IMR-90 (cell line): ENCODE data around the gene ZMIZ1. TPM values are rescaled to one million over a fixed set of nuclear protein-coding genes. Genes with fewer than 3 reads are reported as not detected.

Experiments used
- ATAC-seq: fragments of 200-7000 bp; cut with Tn5 transposase; 2 replicates; pipeline ENCODE4 v1.9.1; 2020; ENCODE audit warnings: low read depth, mild to moderate bottlenecking, moderate library complexity
- BruUV-seq: library from RNA; stranded (reverse); fragments of 400-500 nt; replicated peaks from 2 replicates; lab custom pipeline; 2021; lab: Mats Ljungman, UMichigan
- CTCF ChIA-PET: fragments of 300-600 bp; formaldehyde crosslinking; extraction: SDS; loops from one replicate; lab custom pipeline; 2021; ENCODE audit warnings: antibody characterized with exemption; lab: Yijun Ruan, JAX
- POLR2A ChIA-PET: fragments of 300-600 bp; sonication (Branson Sonifier 250); formaldehyde crosslinking; loops from one replicate; lab custom pipeline; 2022; ENCODE audit warnings: antibody characterized with exemption; ENCODE audit not compliant: unreplicated experiment; lab: Charles Lee
- DNase-seq: peaks from one replicate; pipeline ENCODE4 v3.0.0; 2013
- H2AFZ ChIP-seq: replicated peaks from 2 replicates; pipeline ENCODE3; 2013; ENCODE audit warnings: low read length, mild to moderate bottlenecking; ENCODE audit not compliant: poor library complexity
- H2AK5ac ChIP-seq: 2 replicates; pipeline ENCODE4 v1.6.1; 2013; ENCODE audit warnings: low read depth, low read length, inconsistent platforms
- H2AK9ac ChIP-seq: replicated peaks from 2 replicates; pipeline ENCODE3; 2013; ENCODE audit warnings: mild to moderate bottlenecking, low read depth, low read length, moderate library complexity; ENCODE audit not compliant: poor library complexity
- H2BK120ac ChIP-seq: 2 replicates; pipeline ENCODE4 v1.6.1; 2013; ENCODE audit warnings: low read depth, low read length, inconsistent platforms
- H2BK15ac ChIP-seq: 3 replicates; pipeline ENCODE4 v1.6.1; 2013; ENCODE audit warnings: low read depth, low read length, inconsistent platforms
- H2BK20ac ChIP-seq: 2 replicates; pipeline ENCODE4 v1.6.1; 2013; ENCODE audit warnings: low read depth, mild to moderate bottlenecking, inconsistent platforms, low read length, moderate library complexity
- H2BK5ac ChIP-seq: 2 replicates; pipeline ENCODE4 v1.6.1; 2013; ENCODE audit warnings: mild to moderate bottlenecking, low read depth, low read length, inconsistent platforms; ENCODE audit not compliant: poor library complexity, severe bottlenecking
- H3K14ac ChIP-seq: replicated peaks from 2 replicates; pipeline ENCODE4 v1.6.1; 2013; ENCODE audit warnings: low read depth, low read length, inconsistent platforms
- H3K18ac ChIP-seq: 2 replicates; pipeline ENCODE4 v1.6.1; 2013; ENCODE audit warnings: low read depth, low read length, control low read depth
- H3K23ac ChIP-seq: 2 replicates; pipeline ENCODE4 v1.6.1; 2013; ENCODE audit warnings: low read depth, low read length, inconsistent platforms
- H3K27ac ChIP-seq: 2 replicates; pipeline ENCODE4 v1.5.1; 2013; ENCODE audit warnings: mild to moderate bottlenecking, control low read depth, low read length; ENCODE audit not compliant: insufficient read depth
- H3K27me3 ChIP-seq: 2 replicates; pipeline ENCODE4 v1.6.1; 2013; ENCODE audit warnings: low read length; ENCODE audit not compliant: control insufficient read depth, insufficient read depth
- H3K36me3 ChIP-seq: 2 replicates; pipeline ENCODE4 v1.6.1; 2013; ENCODE audit warnings: low read length, mixed read lengths; ENCODE audit not compliant: control insufficient read depth, insufficient read depth
- H3K4ac ChIP-seq: 2 replicates; pipeline ENCODE4 v1.6.1; 2013; ENCODE audit warnings: low read depth, low read length, inconsistent platforms
- H3K4me1 ChIP-seq: 2 replicates; pipeline ENCODE4 v1.6.1; 2013; ENCODE audit warnings: low read length, mixed read lengths; ENCODE audit not compliant: control insufficient read depth, insufficient read depth
- H3K4me2 ChIP-seq: 2 replicates; pipeline ENCODE4 v1.6.1; 2013; ENCODE audit warnings: low read depth, mild to moderate bottlenecking, control low read depth, low read length, moderate library complexity
- H3K4me3 ChIP-seq: 2 replicates; pipeline ENCODE4 v1.5.1; 2013; ENCODE audit warnings: low read depth, mild to moderate bottlenecking, control low read depth, low read length, moderate library complexity; ENCODE audit not compliant: insufficient read depth
- H3K56ac ChIP-seq: 2 replicates; pipeline ENCODE4 v1.6.1; 2013; ENCODE audit warnings: low read length, inconsistent platforms; ENCODE audit not compliant: insufficient read depth; ENCODE audit errors: extremely low read depth
- H3K79me1 ChIP-seq, 2 experiments: 2 replicates each; pipeline ENCODE4 v1.6.1; 2013; ENCODE audit warnings: low read length in 2 of 2, inconsistent platforms in 1 of 2, low read depth in 1 of 2
- H3K9ac ChIP-seq: 2 replicates; pipeline ENCODE4 v1.6.1; 2013; ENCODE audit warnings: low read depth, low read length, control low read depth
- H3K9me1 ChIP-seq: 2 replicates; pipeline ENCODE4 v1.6.1; 2013; ENCODE audit warnings: low read length, inconsistent platforms; ENCODE audit not compliant: insufficient read depth
- H3K9me3 ChIP-seq: 2 replicates; pipeline ENCODE4 v1.6.1; 2013; ENCODE audit warnings: low read length; ENCODE audit not compliant: control insufficient read depth, insufficient read depth
- H4K20me1 ChIP-seq: 2 replicates; pipeline ENCODE4 v1.6.1; 2013; ENCODE audit warnings: low read length, inconsistent platforms; ENCODE audit not compliant: insufficient read depth
- H4K5ac ChIP-seq: 2 replicates; pipeline ENCODE4 v1.6.1; 2013; ENCODE audit warnings: mild to moderate bottlenecking, low read depth, low read length, control low read depth
- H4K8ac ChIP-seq, 2 experiments: 2 replicates each; pipeline ENCODE4 v1.6.1; 2013; ENCODE audit warnings: low read depth in 2 of 2, low read length in 2 of 2, control low read depth in 1 of 2, inconsistent platforms in 1 of 2
- H4K91ac ChIP-seq: 2 replicates; pipeline ENCODE4 v1.6.1; 2013; ENCODE audit warnings: low read depth, low read length, inconsistent platforms; ENCODE audit not compliant: insufficient read depth
- BHLHE40 ChIP-seq: fragments of 150-350 bp; IDR thresholded peaks from 2 replicates; pipeline ENCODE4 v1.6.1; 2016; ENCODE audit warnings: mild to moderate bottlenecking, low read depth, low read length
- CEBPB ChIP-seq: IDR thresholded peaks from 2 replicates; pipeline ENCODE4 v1.6.1; 2012; ENCODE audit warnings: low read depth, low read length, improper control_type of control experiment
- CHD1 ChIP-seq: IDR thresholded peaks from 2 replicates; pipeline ENCODE4 v1.6.1; 2012; ENCODE audit warnings: low read depth, low read length, improper control_type of control experiment
- FOS ChIP-seq: fragments of 150-350 bp; IDR thresholded peaks from 2 replicates; pipeline ENCODE4 v1.6.1; 2016; ENCODE audit warnings: low read depth, low read length
- MAFK ChIP-seq: IDR thresholded peaks from 2 replicates; pipeline ENCODE4 v1.6.1; 2012; ENCODE audit warnings: low read depth, low read length, improper control_type of control experiment
- MAZ ChIP-seq: IDR thresholded peaks from 2 replicates; pipeline ENCODE4 v1.6.1; 2012; ENCODE audit warnings: low read depth, mild to moderate bottlenecking, low read length, improper control_type of control experiment, moderate library complexity, borderline replicate concordance
- NFE2L2 ChIP-seq: fragments of 150-350 bp; IDR thresholded peaks from 2 replicates; pipeline ENCODE4 v1.6.1; 2016; ENCODE audit warnings: low read depth, mild to moderate bottlenecking, low read length
- RAD21 ChIP-seq: IDR thresholded peaks from 2 replicates; pipeline ENCODE4 v1.6.1; 2012; ENCODE audit warnings: low read length, improper control_type of control experiment
- RCOR1 ChIP-seq: IDR thresholded peaks from 2 replicates; pipeline ENCODE4 v1.6.1; 2012; ENCODE audit warnings: mild to moderate bottlenecking, low read length, improper control_type of control experiment; ENCODE audit not compliant: insufficient replicate concordance
- RFX5 ChIP-seq: IDR thresholded peaks from 2 replicates; pipeline ENCODE4 v1.8.0; 2012; ENCODE audit warnings: low read depth, mild to moderate bottlenecking, low read length, moderate library complexity
- SMC3 ChIP-seq: fragments of 150-350 bp; IDR thresholded peaks from 2 replicates; pipeline ENCODE4 v1.6.1; 2016; ENCODE audit warnings: low read depth, mild to moderate bottlenecking, antibody characterized with exemption, low read length, moderate library complexity
- WGBS, 2 experiments: methylation state at CpG; one replicate each; pipeline versions ENCODE4 v1.1.5 to v1.1.7; 2013; ENCODE audit warnings: missing lambda C conversion rate in 2 of 2; ENCODE audit not compliant: insufficient read length in 1 of 2; ENCODE audit errors: extremely low coverage in 2 of 2; 5-methylcytosine and 5-hydroxymethylcytosine counted together
- dilution Hi-C: fragments of 300-500 bp; cut with HindIII; formaldehyde crosslinking; loops from one replicate; pipeline ENCODE4 v1.14.3; 2018; ENCODE audit warnings: low sequenced_read_pairs; ENCODE audit not compliant: unreplicated experiment
- in situ Hi-C: fragments of 300-500 bp; cut with MboI; formaldehyde crosslinking; loops from 3 replicates; pipeline ENCODE4 v1.14.3; 2019; ENCODE audit warnings: low sequenced_read_pairs, inconsistent platforms, mixed read lengths
- intact Hi-C: fragments of 100-400 bp; cut with micrococcal nuclease; formaldehyde crosslinking; loops from 2 replicates; pipeline ENCODE4 v1.10.0; 2022
- polyA plus RNA-seq, 3 experiments: library from polyadenylated mRNA; depleted of rRNA; stranded (reverse); fragments of >200 nt; gene quantifications; 2 replicates each; pipeline ENCODE4 v1.2.3, GENCODE V29; 2012; ENCODE audit warnings: low replicate concordance in 1 of 3
- total RNA-seq: library from RNA; depleted of rRNA; stranded (reverse); fragments of >200 nt; gene quantifications from 2 replicates; pipeline ENCODE4 v1.2.3, GENCODE V29; 2012
- TF ChIP-seq, protein P1 (sequence below): conservative IDR thresholded peaks from 2 replicates; pipeline ENCODE4 v1.5.1; 2012; ENCODE audit warnings: mild to moderate bottlenecking, low read depth, low read length, improper control_type of control experiment
- TF ChIP-seq, protein P2 (sequence below): fragments of 150-350 bp; IDR thresholded peaks from 2 replicates; pipeline ENCODE4 v1.6.1; 2016; ENCODE audit warnings: low read depth, mild to moderate bottlenecking, low read length, moderate library complexity, borderline replicate concordance
- TF ChIP-seq, protein P3 (sequence below): fragments of 150-350 bp; IDR thresholded peaks from 2 replicates; pipeline ENCODE4 v1.6.1; 2017; ENCODE audit warnings: mild to moderate bottlenecking, antibody characterized with exemption, low read length, low read depth

Gene ZMIZ1
- total and polyA plus RNA-seq, 2 of the 4 experiments (the other 2 are of a cell fraction): 6.6 to 48.7 TPM

- Histone ChIP-seq H2AK9ac (no peak overlapping the region), H4K20me1 (no peaks in the 10 kb centered on the region), H3K27ac (no peak overlapping the region), H3K36me3 (no peaks in the 10 kb centered on the region), H3K18ac (no peak overlapping the region), H3K9me1 (0 out of 2 replicates have a peak, but pooled peaks cover 5% of the 10 kb centered on the region), H2BK20ac (no peak overlapping the region), H3K9ac (no peak overlapping the region), H4K8ac (no peak overlapping the region), H3K56ac (no peak overlapping the region), H3K14ac (no peak overlapping the region), H2BK120ac (no peak overlapping the region), H2BK15ac (no peak overlapping the region), H2AFZ (no peak overlapping the region), H4K5ac (no peak overlapping the region), H2AK5ac (no peak overlapping the region), H3K4ac (no peak overlapping the region), H2BK5ac (no peak overlapping the region), H3K9me3 (no peaks in the 10 kb centered on the region), H3K27me3 (peaks cover 16% of the 10 kb centered on the region), H3K4me1 (peaks cover 2% of the 10 kb centered on the region; the same call in 1 of the 2 replicates), H3K4me2 (no peak overlapping the region), H3K23ac (no peak overlapping the region), H3K4me3 (no peak overlapping the region), H4K91ac (no peak overlapping the region), H3K79me1 (no peaks in the 10 kb centered on the region)
- ChIA-PET POLR2A (no interaction called here), CTCF (no interaction called here)
- TF ChIP-seq FOS (no peak), CEBPB (no peak), MAFK (no peak), RFX5 (no peak), RAD21 (no peak), CHD1 (no peak), RCOR1 (no peak), BHLHE40 (no peak), SMC3 (no peak), NFE2L2 (no peak), MAZ (no peak)
- TF ChIP-seq, protein P1, sequence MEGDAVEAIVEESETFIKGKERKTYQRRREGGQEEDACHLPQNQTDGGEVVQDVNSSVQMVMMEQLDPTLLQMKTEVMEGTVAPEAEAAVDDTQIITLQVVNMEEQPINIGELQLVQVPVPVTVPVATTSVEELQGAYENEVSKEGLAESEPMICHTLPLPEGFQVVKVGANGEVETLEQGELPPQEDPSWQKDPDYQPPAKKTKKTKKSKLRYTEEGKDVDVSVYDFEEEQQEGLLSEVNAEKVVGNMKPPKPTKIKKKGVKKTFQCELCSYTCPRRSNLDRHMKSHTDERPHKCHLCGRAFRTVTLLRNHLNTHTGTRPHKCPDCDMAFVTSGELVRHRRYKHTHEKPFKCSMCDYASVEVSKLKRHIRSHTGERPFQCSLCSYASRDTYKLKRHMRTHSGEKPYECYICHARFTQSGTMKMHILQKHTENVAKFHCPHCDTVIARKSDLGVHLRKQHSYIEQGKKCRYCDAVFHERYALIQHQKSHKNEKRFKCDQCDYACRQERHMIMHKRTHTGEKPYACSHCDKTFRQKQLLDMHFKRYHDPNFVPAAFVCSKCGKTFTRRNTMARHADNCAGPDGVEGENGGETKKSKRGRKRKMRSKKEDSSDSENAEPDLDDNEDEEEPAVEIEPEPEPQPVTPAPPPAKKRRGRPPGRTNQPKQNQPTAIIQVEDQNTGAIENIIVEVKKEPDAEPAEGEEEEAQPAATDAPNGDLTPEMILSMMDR: no peak
- TF ChIP-seq, protein P2, sequence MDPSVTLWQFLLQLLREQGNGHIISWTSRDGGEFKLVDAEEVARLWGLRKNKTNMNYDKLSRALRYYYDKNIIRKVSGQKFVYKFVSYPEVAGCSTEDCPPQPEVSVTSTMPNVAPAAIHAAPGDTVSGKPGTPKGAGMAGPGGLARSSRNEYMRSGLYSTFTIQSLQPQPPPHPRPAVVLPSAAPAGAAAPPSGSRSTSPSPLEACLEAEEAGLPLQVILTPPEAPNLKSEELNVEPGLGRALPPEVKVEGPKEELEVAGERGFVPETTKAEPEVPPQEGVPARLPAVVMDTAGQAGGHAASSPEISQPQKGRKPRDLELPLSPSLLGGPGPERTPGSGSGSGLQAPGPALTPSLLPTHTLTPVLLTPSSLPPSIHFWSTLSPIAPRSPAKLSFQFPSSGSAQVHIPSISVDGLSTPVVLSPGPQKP: no peak
- TF ChIP-seq, protein P3, sequence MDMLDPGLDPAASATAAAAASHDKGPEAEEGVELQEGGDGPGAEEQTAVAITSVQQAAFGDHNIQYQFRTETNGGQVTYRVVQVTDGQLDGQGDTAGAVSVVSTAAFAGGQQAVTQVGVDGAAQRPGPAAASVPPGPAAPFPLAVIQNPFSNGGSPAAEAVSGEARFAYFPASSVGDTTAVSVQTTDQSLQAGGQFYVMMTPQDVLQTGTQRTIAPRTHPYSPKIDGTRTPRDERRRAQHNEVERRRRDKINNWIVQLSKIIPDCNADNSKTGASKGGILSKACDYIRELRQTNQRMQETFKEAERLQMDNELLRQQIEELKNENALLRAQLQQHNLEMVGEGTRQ: no peak
- no peak for ATAC-seq
- no peak for DNase-seq
- in situ Hi-C loops: no loop called here
- BruUV-seq: no TSS peak
- dilution Hi-C loops: no loop called here
- 94% methylated on average over 4 of the region's 9 CpGs; no CpG with 5 or more reads in 1 of the 2 experiments for WGBS, 2 experiments
- intact Hi-C loops: no loop called here
Observed at GRCh38 chr10:79045566-79046175, 23.1 kb upstream of the ZMIZ1 start.
